Measurements from ENCODE around the gene GSN. TPM values are rescaled to one million over a fixed set of nuclear protein-coding genes. Genes with fewer than 3 reads are reported as not detected.
A peak's percentile ranks its signal among the peaks of the same experiment; 100 is the strongest.

Gene GSN
- polyA plus RNA-seq, 3 donors = 183 to 2,232 (median 1,519) TPM

DNA sequence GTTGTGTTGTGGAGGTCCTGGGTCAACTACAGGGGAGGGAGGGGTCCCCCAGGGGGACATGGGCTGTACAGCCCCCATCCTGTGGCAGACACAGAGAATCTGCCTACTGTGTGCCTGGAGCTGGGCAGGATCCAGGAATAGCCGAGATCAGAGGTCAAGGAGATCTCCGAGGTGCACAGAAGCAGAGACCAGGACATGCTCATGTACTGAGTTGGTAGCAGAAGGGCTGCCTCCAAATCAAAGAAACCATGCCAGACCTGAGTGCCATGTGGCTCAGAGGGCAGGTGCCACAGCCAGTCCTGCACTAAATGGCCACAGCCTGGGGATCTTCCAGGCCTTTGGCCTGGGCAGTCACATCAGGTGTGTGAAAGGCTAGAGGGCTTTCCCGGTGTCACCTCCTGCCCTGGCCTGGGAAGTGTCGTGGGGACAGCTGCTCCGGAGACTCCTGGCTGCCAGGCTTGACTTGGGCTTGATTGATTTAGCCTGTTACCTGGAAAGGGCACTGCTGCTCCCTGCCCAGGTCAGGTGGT, 27.8 kb downstream of the GSN start:
- WGBS, 3 donors = 46 to 74% (median 72%) methylated on average over 5 of the region's 5 CpGs
- peak overlapping the region; percentile 45 for H3K27ac ChIP-seq (ENCODE audit: low read depth, low read length)

- 71 to 85% (median 78%) methylated on average over 6 to 7 of the region's 7 CpGs for WGBS, 3 donors
- no peak overlapping the region for H3K27ac ChIP-seq (ENCODE audit: low read depth, low read length)
Measured at GRCh38 chr9:121296213-121297127, 28.5 kb downstream of the GSN start.

DNA sequence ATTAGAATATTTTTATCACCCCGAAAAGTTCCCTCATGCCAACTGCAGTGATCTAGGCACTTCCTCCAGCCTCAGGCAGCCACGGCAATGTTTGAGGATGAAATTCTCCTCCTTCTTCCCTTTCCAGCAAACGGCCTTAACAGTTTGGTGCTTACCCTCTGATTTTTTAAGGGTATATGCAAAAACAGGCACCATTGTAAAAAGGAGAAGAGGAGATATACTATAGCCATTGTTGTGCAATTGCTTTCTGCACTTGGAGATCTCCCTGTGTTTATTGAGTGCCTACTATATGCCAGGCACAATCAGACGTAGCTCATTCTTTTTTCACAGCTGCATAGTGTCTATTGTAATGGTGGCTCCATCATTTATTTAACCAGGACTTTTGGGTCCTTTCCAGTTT, 29.4 kb downstream of the GSN start:
- 25 to 64% (median 40%) methylated on average over 4 of the region's 4 CpGs for WGBS, 3 donors
- H3K27ac ChIP-seq (ENCODE audit: low read depth, low read length) = no peak overlapping the region

DNA sequence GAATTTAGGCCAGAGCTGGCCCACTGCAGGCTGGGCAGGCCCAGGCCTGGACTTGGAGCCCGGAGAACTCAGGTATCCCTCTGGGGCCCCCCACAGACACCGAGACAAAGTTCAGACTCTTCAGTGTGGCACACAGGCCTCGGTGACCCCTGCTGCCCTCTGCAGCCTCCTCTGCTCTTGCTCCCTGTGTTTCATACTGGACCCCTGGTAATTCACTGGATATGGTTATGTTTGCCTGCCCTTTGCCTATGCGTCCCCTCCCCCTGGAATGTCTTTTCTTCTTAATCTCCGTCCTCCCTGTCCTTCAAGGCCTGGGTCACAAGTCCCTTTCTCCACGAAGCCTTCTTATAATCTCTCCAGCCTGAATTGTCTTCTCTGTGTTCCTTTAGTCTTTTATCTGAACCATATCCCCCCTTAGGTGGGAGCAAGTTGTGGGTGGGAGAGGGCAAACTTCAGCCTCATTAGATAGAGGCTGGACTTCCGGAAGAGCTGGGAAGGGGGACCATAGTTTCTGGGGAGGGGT, 30.1 kb downstream of the GSN start:
- 75 to 83% (median 75%) methylated on average over 7 of the region's 7 CpGs for WGBS, 3 donors
- H3K27ac ChIP-seq (ENCODE audit: low read depth, low read length) = no peak overlapping the region

GRCh38 chr9:121298689-121299466, 30.9 kb downstream of the GSN start:
- peak overlapping the region; percentile 30 for H3K27ac ChIP-seq (ENCODE audit: low read depth, low read length)
- WGBS, 3 donors = 21 to 45% (median 22%) methylated on average over 13 of the region's 13 CpGs

DNA sequence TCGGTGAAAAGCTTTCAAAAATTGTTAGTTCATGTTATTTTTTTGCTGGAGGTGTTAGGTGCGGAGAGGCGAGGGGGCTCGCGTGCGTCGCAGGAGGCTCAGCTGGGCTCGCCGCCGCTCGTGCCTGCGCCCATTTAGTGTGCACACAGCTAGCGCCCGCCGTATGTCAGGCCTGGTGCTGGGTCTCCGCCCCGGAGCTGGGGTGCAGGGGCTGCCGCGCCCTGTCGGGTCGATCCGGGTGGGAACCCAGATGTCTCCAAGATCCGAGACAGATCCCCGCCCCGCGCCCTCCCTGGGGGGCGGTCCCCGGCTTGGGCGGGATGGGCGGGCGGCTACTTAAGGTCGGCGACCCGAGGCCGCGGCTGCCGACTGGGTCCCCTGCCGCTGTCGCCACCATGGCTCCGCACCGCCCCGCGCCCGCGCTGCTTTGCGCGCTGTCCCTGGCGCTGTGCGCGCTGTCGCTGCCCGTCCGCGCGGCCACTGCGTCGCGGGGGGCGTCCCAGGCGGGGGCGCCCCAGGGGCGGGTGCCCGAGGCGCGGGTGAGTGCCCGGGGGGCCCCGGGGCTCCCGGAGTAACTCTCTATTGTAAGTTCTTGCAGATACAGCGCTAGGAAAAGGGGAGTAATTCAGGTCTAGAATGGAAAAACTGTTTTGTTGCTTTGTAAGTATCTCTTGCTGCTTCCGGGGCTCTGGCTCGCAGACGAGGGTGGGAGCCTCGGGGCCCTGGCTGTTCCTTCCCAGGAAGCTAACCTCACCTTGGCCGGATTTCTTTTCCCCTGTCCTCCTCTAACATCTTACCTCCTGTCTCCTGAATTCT, 31.7 kb downstream of the GSN start:
- 2 to 3% (median 2%) methylated on average over 58 to 74 of the region's 74 CpGs for WGBS, 3 donors

DNA sequence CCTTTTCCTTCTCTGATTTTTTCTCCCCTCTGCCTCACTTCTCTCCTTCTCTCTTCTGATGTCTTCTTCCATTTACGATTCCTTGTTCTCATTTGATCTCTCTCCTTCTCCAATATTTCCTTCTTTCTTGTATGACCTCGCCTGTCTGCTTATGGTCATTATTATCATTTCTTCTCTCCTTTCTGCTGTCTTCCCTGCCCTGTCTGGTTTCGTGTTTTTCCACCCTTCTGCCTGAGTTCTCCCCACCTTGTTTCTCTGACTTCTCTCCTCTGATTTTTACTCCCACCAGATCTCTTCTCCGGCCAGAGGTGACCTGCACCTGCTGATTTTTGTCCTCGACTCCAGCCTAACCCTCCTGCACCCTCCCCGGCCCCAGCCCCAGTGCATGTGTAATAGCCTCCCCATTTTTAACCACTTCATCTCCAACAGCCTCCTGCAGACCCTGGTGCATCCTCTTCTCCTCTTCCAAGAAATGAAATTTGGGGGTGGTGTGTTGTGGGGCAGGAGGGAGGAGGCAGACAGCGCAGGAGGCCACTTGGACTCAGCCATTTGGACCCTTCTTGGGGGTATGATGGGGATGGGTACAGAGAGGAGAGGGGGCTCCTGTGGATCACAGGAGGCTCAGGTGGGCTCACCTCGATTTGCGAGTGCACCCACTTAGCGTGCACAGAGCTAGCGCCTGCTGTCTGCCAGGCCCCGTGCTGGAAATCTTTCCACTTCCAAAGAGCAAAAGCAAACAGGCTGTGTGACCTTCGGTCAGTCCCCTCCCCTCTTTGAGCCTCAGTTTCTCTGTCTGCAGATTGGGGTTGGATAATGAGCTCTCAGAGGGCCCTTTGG, 32.5 kb downstream of the GSN start:
- WGBS, 3 donors = 37 to 54% (median 50%) methylated on average over 13 of the region's 13 CpGs
- H3K27ac ChIP-seq (ENCODE audit: low read depth, low read length) = no peak overlapping the region

More for the DNA sequence above, 31.7 kb downstream of the GSN start:
- H3K27ac ChIP-seq (ENCODE audit: low read depth, low read length) = peak overlapping the region; percentile 30

DNA sequence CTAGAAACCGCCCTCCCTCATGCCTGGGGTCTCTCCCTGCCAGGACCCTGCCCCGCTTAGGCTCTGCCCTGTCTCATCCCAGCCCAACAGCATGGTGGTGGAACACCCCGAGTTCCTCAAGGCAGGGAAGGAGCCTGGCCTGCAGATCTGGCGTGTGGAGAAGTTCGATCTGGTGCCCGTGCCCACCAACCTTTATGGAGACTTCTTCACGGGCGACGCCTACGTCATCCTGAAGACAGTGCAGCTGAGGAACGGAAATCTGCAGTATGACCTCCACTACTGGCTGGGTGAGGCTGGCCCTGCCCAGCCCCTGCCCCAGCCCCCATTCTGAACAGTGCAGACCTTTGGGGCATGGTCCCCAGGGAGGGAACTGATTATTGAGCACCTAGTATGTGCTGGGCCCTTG, 33.9 kb downstream of the GSN start:
- H3K27ac ChIP-seq (ENCODE audit: low read depth, low read length) = no peak overlapping the region
- 71 to 87% (median 73%) methylated on average over 11 of the region's 11 CpGs for WGBS, 3 donors

GRCh38 chr9:121302341-121302740, 34.4 kb downstream of the GSN start:
- no peak overlapping the region for H3K27ac ChIP-seq (ENCODE audit: low read depth, low read length)
- WGBS, 3 donors = 80 to 90% (median 83%) methylated on average over 5 of the region's 5 CpGs

DNA sequence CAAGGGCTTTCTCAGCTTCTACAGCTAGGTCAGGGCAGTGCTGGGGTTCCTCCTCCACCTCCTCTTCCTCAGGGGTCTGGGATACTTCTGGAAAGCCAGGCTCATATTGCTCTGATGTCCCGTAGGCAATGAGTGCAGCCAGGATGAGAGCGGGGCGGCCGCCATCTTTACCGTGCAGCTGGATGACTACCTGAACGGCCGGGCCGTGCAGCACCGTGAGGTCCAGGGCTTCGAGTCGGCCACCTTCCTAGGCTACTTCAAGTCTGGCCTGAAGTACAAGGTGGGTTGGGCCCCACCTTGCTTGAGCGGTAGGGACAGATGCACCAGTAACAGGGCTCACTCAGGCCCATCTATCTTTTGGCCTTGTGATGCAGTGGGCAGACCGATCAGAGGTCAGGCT, 34.8 kb downstream of the GSN start:
- WGBS, 3 donors = 83 to 93% (median 90%) methylated on average over 13 of the region's 13 CpGs
- no peak overlapping the region for H3K27ac ChIP-seq (ENCODE audit: low read depth, low read length)

DNA sequence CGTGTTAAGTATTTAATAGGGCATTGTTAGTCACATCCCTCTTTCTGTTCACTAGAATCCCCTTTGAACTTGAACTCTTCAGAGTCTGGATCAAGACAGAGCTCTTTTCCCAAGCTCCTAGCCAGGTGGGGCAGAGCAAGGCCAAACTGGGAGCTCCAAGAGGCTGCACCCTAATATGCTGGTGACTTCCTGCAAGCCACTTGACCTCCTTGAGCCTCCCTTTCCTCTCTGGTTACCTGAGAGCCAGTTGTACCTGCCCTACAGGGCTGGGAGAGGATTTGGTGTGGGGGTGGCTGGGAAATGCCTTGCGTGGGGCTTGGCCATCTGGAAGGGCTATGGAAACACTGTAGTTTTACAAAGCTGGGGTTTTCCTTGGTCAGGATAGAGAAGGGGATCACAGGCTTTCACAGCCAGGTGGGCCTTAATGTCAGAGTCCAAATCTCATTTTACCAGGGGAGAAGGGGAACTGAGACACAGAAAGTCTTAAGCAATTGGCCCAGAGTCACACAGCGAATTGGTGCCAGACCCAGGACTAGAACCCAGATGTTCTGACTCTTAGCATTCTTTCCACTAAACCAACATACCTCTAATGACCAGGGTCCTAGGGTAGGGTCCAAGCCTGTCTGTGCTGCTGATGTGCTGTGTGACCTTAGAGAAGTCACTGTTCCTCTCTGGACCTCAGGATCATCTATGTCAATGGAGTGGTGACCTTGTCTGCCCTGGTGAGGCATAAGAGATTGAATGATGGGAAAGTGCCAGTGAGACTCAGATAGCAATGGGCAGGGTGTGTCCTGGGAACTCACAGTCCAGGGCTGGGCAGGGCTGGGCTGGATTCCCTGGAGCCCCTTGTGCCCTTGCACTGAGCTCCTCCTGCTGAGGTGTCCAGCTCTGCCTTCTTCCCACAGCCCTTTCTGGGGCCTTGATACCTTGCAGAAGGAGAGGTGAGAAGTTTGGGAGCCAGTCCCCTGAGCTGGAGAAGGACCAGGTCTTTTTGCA, 35.8 kb downstream of the GSN start:
- no peak overlapping the region for H3K27ac ChIP-seq (ENCODE audit: low read depth, low read length)
- WGBS, 3 donors = 80 to 90% (median 82%) methylated on average over 3 of the region's 3 CpGs

- WGBS, 3 donors = 81 to 91% (median 85%) methylated on average over 1 of the region's 1 CpG
- H3K27ac ChIP-seq (ENCODE audit: low read depth, low read length) = no peak overlapping the region
Measured at GRCh38 chr9:121304707-121305106, 36.7 kb downstream of the GSN start.

DNA sequence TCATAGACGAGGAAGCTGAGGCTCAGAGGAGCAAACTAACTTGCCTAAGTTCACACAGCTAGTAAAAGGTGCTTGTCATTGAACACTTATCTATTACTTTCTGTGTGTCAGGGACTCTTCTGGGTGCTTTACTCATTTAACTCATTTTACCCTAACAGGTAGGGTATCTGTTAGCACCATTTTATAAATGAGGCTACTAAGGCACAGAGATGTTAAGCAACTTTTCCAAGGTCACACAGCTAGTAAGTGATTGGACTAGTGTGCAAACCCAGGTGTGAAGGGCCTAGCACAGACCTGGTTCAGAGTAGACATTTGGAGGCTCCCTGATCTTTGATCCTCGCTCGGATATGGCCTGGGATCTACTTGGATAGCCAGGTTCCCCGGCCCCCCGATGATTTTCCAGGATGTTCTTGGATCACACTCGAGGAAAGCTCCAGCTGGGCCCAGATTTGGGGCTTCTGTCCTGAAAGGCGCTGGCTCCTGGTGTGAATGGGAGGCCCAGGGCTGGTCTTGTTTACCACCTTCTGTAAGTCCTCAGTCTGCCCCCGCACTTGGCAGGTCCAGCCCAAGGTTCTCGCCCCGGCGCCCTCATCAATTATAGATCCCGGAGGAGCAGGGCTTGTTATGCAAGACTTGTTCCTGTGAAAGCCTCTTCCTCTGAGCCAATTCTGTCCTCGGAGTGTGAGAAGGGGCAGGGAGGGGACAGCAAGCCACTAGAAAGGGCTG, 37.5 kb downstream of the GSN start:
- H3K27ac ChIP-seq (ENCODE audit: low read depth, low read length) = no peak overlapping the region
- WGBS, 3 donors = 35 to 69% (median 41%) methylated on average over 13 of the region's 13 CpGs

DNA sequence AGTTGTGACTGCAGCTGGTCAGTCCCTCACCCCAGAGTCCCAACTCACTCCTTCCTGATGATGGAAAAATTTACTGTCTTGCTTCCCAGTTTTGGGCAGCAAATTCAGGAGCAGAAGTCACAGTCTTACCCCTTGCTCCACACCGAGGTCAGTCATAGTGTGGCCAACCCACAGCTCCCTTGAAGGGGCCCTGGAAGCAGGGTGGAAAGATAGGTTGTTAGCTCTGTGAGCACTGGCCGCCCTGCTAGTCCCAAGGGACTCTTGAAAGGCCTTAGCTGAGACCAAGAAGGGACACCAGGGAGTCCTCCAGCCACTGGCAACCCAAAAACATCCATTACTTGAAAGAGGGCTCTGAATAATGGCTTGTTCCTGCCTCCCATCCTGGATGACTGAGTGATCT, 40.0 kb downstream of the GSN start:
- 55 to 77% (median 63%) methylated on average over 2 of the region's 2 CpGs for WGBS, 3 donors

GRCh38 chr9:121308765-121309164, 40.8 kb downstream of the GSN start:
- H3K27ac ChIP-seq (ENCODE audit: low read depth, low read length) = no peak overlapping the region
- 90 to 91% (median 90%) methylated on average over 13 of the region's 13 CpGs for WGBS, 3 donors

More for the DNA sequence above, 40.0 kb downstream of the GSN start:
- no peak overlapping the region for H3K27ac ChIP-seq (ENCODE audit: low read depth, low read length)

- no peak overlapping the region for H3K27ac ChIP-seq (ENCODE audit: low read depth, low read length)
- WGBS, 3 donors = 87 to 90% (median 87%) methylated on average over 6 of the region's 6 CpGs
Measured at GRCh38 chr9:121309171-121309570, 41.2 kb downstream of the GSN start.

All from adipose tissue (tissue), 3 donors.